ENCODE measurements around the gene L1CAM.

L1CAM gene

DNA sequence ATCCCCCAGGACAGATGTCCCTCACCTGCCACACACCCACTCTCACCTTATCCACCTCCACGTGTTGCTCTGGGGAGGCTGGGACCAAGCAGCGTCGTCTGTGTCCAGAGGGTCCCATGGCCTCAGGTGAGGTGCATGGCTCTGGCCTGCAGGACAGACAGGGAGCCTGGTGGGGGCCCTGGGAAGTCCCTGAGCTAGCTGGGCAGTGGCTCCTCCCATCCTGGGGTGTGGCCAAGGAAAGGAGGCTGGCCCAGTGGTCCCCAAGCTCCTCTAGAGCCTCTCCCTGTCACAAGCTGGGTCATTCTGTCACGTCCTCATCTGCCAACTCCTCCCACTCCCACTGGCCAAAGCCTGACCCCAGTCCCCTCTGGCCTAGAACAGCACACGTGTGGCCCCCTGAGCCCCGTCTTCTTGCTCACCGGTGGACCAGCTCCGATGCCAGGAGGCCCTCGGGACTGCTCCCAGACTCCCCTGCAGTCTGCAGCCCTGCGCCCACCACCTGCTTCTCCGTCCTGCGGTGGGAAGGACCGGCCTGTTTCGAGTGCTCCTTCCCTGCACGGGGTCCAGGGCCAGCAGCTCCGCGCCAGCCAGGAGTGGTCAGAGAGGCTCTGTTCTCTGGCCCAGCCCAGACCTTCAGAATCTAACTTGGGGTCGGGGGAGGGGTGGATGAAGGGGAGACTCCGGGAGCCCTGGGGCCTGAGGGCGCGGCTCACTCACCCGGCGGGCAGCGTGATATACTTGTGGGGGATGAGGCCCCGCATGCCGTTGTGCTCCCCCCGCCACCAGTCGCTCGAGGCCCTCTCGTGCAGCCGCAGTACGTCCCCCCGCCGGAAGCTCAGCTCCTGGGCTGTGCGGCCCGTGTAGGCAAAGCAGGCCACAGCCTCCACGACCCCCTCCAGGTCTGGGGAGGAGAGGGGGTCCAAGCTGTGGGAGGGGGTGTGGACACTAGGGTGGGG lies 23.3 kb upstream of the L1CAM start:
- H3K4me3 ChIP-seq (ENCODE audit: low read depth, low read length) = no peak overlapping the region
- in situ Hi-C loops (cut with HindIII; ENCODE audit: low sequenced_read_pairs) = no loop called here
- DNase-seq (ENCODE audit: low read depth) = no peak
- TF ChIP-seq CTCF (IDR thresholded peaks at IDR 0.05; ENCODE audit: low read depth, low read length, missing control alignments) = no peak

DNA sequence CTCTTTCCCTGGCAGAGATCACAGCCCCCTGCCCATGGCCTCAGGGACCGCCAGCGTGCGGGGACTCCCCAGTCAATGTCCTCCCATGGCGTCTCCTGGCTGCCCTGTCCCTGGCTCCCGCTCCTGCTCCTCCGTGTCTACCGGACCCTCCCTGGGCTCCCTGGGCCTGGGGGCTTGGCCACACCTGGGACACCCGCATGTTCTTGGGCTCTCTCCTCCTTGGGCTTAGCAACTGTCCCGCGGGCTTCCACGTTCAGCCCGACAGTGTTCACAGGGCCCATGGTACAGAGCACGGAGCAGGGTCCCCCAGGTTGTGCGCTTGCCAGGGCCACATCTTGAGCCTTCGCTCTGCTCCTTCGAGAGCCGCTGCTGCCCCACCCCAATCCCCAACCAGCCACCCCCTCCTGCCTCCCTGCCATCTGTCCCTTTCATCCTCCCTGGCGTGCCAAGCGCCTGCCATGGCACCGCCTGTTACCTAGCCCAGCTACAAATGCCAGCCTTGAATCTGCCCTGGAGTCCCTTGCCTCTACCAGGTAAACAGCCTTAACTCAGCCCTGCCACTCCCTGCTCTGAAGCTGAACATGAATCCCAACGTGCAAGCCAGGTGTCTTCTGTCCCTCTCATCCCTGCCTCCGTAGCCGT lies 22.4 kb upstream of the L1CAM start:
- no peak overlapping the region for H3K4me3 ChIP-seq (ENCODE audit: low read depth, low read length)
- in situ Hi-C loops (cut with HindIII; ENCODE audit: low sequenced_read_pairs) = no loop called here
- TF ChIP-seq CTCF (IDR thresholded peaks at IDR 0.05; ENCODE audit: low read depth, low read length, missing control alignments) = no peak
- no peak for DNase-seq (ENCODE audit: low read depth)

- no peak for DNase-seq (ENCODE audit: low read depth)
- no peak overlapping the region for H3K4me3 ChIP-seq (ENCODE audit: low read depth, low read length)
- no peak for TF ChIP-seq CTCF (IDR thresholded peaks at IDR 0.05; ENCODE audit: low read depth, low read length, missing control alignments)
- in situ Hi-C loops (cut with HindIII; ENCODE audit: low sequenced_read_pairs) = no loop called here
These were observed 21.5 kb upstream of the L1CAM start for GRCh38 chrX:153907456-153907855.

DNA sequence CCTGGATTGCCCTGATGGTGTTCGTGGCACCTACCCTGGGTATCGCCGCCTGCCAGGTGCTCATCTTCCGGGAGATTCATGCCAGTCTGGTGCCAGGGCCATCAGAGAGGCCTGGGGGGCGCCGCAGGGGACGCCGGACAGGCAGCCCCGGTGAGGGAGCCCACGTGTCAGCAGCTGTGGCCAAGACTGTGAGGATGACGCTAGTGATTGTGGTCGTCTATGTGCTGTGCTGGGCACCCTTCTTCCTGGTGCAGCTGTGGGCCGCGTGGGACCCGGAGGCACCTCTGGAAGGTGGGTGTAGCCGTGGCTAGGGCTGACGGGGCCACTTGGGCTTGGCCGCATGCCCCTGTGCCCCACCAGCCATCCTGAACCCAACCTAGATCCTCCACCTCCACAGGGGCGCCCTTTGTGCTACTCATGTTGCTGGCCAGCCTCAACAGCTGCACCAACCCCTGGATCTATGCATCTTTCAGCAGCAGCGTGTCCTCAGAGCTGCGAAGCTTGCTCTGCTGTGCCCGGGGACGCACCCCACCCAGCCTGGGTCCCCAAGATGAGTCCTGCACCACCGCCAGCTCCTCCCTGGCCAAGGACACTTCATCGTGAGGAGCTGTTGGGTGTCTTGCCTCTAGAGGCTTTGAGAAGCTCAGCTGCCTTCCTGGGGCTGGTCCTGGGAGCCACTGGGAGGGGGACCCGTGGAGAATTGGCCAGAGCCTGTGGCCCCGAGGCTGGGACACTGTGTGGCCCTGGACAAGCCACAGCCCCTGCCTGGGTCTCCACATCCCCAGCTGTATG lies 20.3 kb upstream of the L1CAM start:
- no peak for DNase-seq (ENCODE audit: low read depth)
- no peak overlapping the region for H3K4me3 ChIP-seq (ENCODE audit: low read depth, low read length)
- in situ Hi-C loops (cut with HindIII; ENCODE audit: low sequenced_read_pairs) = no loop called here
- no peak for TF ChIP-seq CTCF (IDR thresholded peaks at IDR 0.05; ENCODE audit: low read depth, low read length, missing control alignments)

DNA sequence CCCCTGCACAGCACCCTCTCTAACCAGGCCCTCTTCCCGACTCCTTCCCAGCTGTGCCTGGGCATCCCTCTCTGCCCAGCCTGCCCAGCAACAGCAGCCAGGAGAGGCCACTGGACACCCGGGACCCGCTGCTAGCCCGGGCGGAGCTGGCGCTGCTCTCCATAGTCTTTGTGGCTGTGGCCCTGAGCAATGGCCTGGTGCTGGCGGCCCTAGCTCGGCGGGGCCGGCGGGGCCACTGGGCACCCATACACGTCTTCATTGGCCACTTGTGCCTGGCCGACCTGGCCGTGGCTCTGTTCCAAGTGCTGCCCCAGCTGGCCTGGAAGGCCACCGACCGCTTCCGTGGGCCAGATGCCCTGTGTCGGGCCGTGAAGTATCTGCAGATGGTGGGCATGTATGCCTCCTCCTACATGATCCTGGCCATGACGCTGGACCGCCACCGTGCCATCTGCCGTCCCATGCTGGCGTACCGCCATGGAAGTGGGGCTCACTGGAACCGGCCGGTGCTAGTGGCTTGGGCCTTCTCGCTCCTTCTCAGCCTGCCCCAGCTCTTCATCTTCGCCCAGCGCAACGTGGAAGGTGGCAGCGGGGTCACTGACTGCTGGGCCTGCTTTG lies 19.6 kb upstream of the L1CAM start:
- TF ChIP-seq CTCF (IDR thresholded peaks at IDR 0.05; ENCODE audit: low read depth, low read length, missing control alignments) = no peak
- no peak for DNase-seq (ENCODE audit: low read depth)
- no peak overlapping the region for H3K4me3 ChIP-seq (ENCODE audit: low read depth, low read length)
- in situ Hi-C loops (cut with HindIII; ENCODE audit: low sequenced_read_pairs) = no loop called here
